ENCODE measurements around the gene CHSY1.

GRCh38 chr15:101277038-101277822 is 25.4 kb upstream of the CHSY1 start, which contains the start of gene SELENOS:
- TF ChIP-seq EZH2phosphoT487 (IDR thresholded peaks at IDR 0.05; ENCODE audit: borderline replicate concordance, low read depth, low read length) (no peak), CTCF (conservative IDR thresholded peaks at IDR 0.05; ENCODE audit: low read length) (no peak)
